Epithelial cell of esophagus (primary cell): Measurements from ENCODE around the gene CYB561D2.

Experiments
- DNase-seq: peaks from one replicate; pipeline ENCODE4 v3.0.0; 2010; ENCODE audit warnings: low read depth
- H3K4me3 ChIP-seq: 2 replicates; pipeline ENCODE4 v1.5.1; 2011; ENCODE audit warnings: mild to moderate bottlenecking, low read length, control low read depth
- CTCF ChIP-seq: IDR thresholded peaks from 2 replicates; pipeline ENCODE4 v1.5.1; 2011; ENCODE audit warnings: low read depth, mild to moderate bottlenecking, low read length, control low read depth, inconsistent platforms; ENCODE audit not compliant: insufficient read depth; ENCODE audit errors: missing control alignments

The CYB561D2 gene

GRCh38 chr3:50381383-50381782 lies 30.7 kb downstream of the CYB561D2 start:
- TF ChIP-seq CTCF = no peak
- peak; percentile 29 for DNase-seq
- H3K4me3 ChIP-seq = no peak overlapping the region

- no peak overlapping the region for H3K4me3 ChIP-seq
- no peak for TF ChIP-seq CTCF
- no peak for DNase-seq
Measured at GRCh38 chr3:50382722-50383121, 32.1 kb downstream of the CYB561D2 start.

- no peak overlapping the region for H3K4me3 ChIP-seq
- peak; percentile 69 for DNase-seq
- TF ChIP-seq CTCF = no peak
Measured at GRCh38 chr3:50383750-50384149, 33.1 kb downstream of the CYB561D2 start.

- no peak for DNase-seq
- TF ChIP-seq CTCF = no peak
Measured at GRCh38 chr3:50385754-50386153, 35.1 kb downstream of the CYB561D2 start.

GRCh38 chr3:50388016-50388719 lies 37.5 kb downstream of the CYB561D2 start:
- TF ChIP-seq CTCF = peak; percentile 40
- DNase-seq = peak; percentile 11
- no peak overlapping the region for H3K4me3 ChIP-seq

More at GRCh38 chr3:50385754-50386153, 35.1 kb downstream of the CYB561D2 start:
- H3K4me3 ChIP-seq = no peak overlapping the region

GRCh38 chr3:50388720-50389413 lies 38.2 kb downstream of the CYB561D2 start:
- DNase-seq = no peak
- no peak for TF ChIP-seq CTCF
- H3K4me3 ChIP-seq = no peak overlapping the region
